Smooth muscle cell (in vitro differentiated cells): ENCODE results near the gene ATF1. TPM values are rescaled to one million over a fixed set of nuclear protein-coding genes. Genes with fewer than 3 reads are reported as not detected.
A peak's percentile ranks its signal among the peaks of the same experiment; 100 is the strongest.

Experiments
- DNase-seq: peaks from one replicate; lab custom pipeline; 2025; ENCODE audit not compliant: unreplicated experiment; lab: John Stamatoyannopoulos, UW
- H2AFZ ChIP-seq: fragments of 200-600 bp; sonication (generic); 2 replicates; pipeline ENCODE4 v1.6.0; 2016; ENCODE audit warnings: antibody characterized with exemption, low read depth, mild to moderate bottlenecking
- H3F3A ChIP-seq: fragments of 200-600 bp; sonication (generic); 2 replicates; pipeline ENCODE4 v1.6.0; 2017; ENCODE audit warnings: antibody characterized with exemption, low read depth
- H3K27ac ChIP-seq: fragments of 200-600 bp; sonication (generic); 2 replicates; pipeline ENCODE4 v1.5.1; 2016; ENCODE audit warnings: low read depth, mild to moderate bottlenecking
- H3K27me3 ChIP-seq: fragments of 200-600 bp; sonication (generic); 2 replicates; pipeline ENCODE4 v1.6.1; 2016; ENCODE audit warnings: low read depth, mild to moderate bottlenecking
- H3K36me3 ChIP-seq: fragments of 200-600 bp; sonication (generic); 2 replicates; pipeline ENCODE4 v1.5.1; 2016; ENCODE audit warnings: low read depth
- H3K4me1 ChIP-seq: fragments of 200-600 bp; sonication (generic); 2 replicates; pipeline ENCODE4 v1.5.1; 2016; ENCODE audit warnings: low read depth
- H3K4me2 ChIP-seq: fragments of 200-600 bp; sonication (generic); 2 replicates; pipeline ENCODE4 v1.6.0; 2016; ENCODE audit warnings: mild to moderate bottlenecking
- H3K4me3 ChIP-seq: fragments of 200-600 bp; sonication (generic); 2 replicates; pipeline ENCODE4 v1.5.1; 2016; ENCODE audit warnings: mild to moderate bottlenecking
- H3K79me2 ChIP-seq: fragments of 200-600 bp; sonication (generic); 2 replicates; pipeline ENCODE4 v1.6.0; 2016; ENCODE audit warnings: low read depth, mild to moderate bottlenecking
- H3K9ac ChIP-seq: fragments of 200-600 bp; sonication (generic); 2 replicates; pipeline ENCODE4 v1.6.0; 2016; ENCODE audit warnings: low read depth
- H3K9me3 ChIP-seq: fragments of 200-600 bp; sonication (generic); replicated peaks from 2 replicates; pipeline ENCODE4 v1.5.1; 2016; ENCODE audit warnings: low read depth
- H4K20me1 ChIP-seq: fragments of 200-600 bp; sonication (generic); 2 replicates; pipeline ENCODE4 v1.6.0; 2016; ENCODE audit warnings: low read depth
- WGBS: methylation state at CpG from one replicate; pipeline ENCODE4 v1.1.7; 2016; ENCODE audit warnings: low lambda C conversion rate; 5-methylcytosine and 5-hydroxymethylcytosine counted together
- polyA plus RNA-seq: library from polyadenylated mRNA; unstranded; fragments of >200 nt; fragmentation: Nextera tagmentation; extraction: Ambion mirVana; gene quantifications from 2 replicates; pipeline ENCODE4 v1.2.1, GENCODE V29; 2016
- total RNA-seq: library from RNA; depleted of rRNA; stranded (reverse); fragments of >200 nt; gene quantifications from 2 replicates; pipeline ENCODE4 v1.2.3, GENCODE V29; 2014
- TF ChIP-seq, protein P1 (sequence below): fragments of 200-600 bp; sonication (generic); IDR thresholded peaks from 2 replicates; pipeline ENCODE4 v1.5.1; 2017; ENCODE audit warnings: borderline replicate concordance, mild to moderate bottlenecking, antibody characterized with exemption; ENCODE audit not compliant: insufficient read depth, poor library complexity, severe bottlenecking

ATF1 gene
- total and polyA plus RNA-seq, 2 experiments from 2014 or later, result 20.7 to 28.4 TPM

DNA sequence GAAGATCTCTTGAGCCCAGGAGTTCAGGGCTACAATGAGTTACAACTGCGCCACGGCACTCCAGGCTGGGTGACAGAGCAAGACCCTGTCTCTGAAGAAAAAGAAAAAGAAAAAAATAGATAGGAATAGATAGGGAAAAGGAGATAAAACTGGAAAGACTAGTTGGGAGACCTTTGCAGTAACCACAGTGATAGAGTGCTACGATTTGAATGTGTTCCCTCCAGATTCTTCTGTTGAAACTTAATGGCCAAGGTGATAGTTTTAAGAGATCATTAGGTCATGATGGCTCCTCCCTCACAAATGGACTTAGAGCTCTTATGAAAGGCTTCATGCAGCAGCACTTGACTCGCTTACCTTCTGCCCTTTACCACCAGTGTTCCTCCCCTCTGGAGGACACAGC, 13.5 kb upstream of the ATF1 start:
- Histone ChIP-seq H3K36me3 (no peaks in the 10 kb centered on the region), H2AFZ (no peak overlapping the region), H3K79me2 (no peaks in the 10 kb centered on the region), H3K9ac (no peak overlapping the region), H3K27ac (peak overlapping the region; percentile 31), H3K4me3 (no peak overlapping the region), H3K4me2 (no peak overlapping the region), H3K4me1 (no peaks in the 10 kb centered on the region), H3F3A (peaks cover 14% of the 10 kb centered on the region), H4K20me1 (no peaks in the 10 kb centered on the region), H3K27me3 (no peaks in the 10 kb centered on the region), H3K9me3 (no peaks in the 10 kb centered on the region)
- TF ChIP-seq, protein P1, sequence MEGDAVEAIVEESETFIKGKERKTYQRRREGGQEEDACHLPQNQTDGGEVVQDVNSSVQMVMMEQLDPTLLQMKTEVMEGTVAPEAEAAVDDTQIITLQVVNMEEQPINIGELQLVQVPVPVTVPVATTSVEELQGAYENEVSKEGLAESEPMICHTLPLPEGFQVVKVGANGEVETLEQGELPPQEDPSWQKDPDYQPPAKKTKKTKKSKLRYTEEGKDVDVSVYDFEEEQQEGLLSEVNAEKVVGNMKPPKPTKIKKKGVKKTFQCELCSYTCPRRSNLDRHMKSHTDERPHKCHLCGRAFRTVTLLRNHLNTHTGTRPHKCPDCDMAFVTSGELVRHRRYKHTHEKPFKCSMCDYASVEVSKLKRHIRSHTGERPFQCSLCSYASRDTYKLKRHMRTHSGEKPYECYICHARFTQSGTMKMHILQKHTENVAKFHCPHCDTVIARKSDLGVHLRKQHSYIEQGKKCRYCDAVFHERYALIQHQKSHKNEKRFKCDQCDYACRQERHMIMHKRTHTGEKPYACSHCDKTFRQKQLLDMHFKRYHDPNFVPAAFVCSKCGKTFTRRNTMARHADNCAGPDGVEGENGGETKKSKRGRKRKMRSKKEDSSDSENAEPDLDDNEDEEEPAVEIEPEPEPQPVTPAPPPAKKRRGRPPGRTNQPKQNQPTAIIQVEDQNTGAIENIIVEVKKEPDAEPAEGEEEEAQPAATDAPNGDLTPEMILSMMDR, result no peak
- no peak for DNase-seq
- 66% methylated on average over 4 of the region's 4 CpGs for WGBS

DNA sequence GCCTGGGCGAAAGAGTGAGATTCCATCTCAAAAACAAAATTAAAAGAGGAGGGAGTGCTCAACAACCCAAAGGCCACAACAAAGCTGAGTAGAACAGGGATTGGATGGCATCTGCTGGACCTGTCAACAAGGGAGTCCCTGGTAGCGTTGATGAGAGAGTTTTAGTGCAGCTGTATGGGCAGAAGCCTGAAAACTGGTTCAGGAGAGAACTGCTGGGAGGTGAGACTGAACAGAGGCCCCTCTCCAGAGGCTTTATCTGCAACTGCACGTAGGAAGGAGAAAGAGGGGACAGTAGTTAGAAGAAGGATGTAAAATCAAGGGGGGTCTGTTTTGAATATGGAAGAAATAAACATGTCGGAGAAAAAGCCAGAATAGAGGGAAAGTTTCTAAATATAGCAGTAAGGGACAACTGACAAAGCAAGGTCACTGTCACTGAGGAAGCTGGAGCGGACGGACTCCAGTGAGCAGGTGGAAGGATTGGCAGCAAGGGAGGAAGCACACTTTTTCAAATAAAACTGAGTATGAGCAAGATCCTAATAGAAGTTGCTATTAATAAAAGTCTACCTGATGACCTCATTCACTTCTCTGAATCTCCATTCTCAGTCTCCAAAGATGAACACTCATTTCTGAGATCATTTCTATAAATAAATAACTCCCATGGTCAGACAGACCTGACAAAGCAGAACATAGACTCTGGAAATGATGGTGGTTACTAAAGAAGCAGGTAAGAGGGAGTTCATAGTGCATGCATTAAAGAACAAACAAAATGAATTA, 11.8 kb upstream of the ATF1 start:
- H3K27me3 ChIP-seq, result no peaks in the 10 kb centered on the region
- peaks cover 10% of the 10 kb centered on the region for H3F3A ChIP-seq
- DNase-seq, result no peak
- TF ChIP-seq, protein P1, result no peak
- H2AFZ ChIP-seq, result no peak overlapping the region
- H3K27ac ChIP-seq, result peak overlapping the region; percentile 13
- H3K9ac ChIP-seq, result no peak overlapping the region
- no peaks in the 10 kb centered on the region for H4K20me1 ChIP-seq
- H3K4me3 ChIP-seq, result no peak overlapping the region
- H3K36me3 ChIP-seq, result no peaks in the 10 kb centered on the region
- no peaks in the 10 kb centered on the region for H3K4me1 ChIP-seq
- no peak overlapping the region for H3K4me2 ChIP-seq
- H3K79me2 ChIP-seq, result no peaks in the 10 kb centered on the region
- 93% methylated on average over 6 of the region's 6 CpGs for WGBS
- H3K9me3 ChIP-seq, result no peaks in the 10 kb centered on the region

DNA sequence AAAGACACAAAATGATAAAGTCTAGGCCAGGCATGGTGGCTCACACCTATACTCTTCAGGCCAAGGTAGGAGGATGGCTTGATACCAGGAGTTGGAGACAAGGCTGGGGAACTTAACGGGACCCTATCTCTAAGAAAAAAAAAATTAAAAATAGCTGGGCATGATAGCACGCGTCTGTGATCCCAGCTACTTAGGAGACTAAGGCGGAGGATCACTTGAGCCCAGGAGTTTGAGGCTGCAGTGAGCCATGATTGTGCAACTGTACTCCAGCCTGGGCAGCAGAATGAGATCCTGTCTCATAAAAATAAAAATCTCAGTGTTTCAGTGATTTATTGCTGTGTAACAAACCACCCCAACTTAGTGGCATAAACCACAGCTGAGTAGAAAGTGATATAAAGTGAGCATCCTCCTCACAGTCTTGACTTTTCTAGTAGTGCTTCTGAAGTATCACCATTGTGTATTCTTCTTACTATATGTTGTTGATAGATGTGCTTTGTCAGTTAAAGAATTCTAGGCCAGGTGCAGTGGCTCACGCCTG, 10.6 kb upstream of the ATF1 start:
- Histone ChIP-seq H3K27me3 (no peaks in the 10 kb centered on the region), H3F3A (peaks cover 10% of the 10 kb centered on the region), H3K79me2 (no peaks in the 10 kb centered on the region), H3K9me3 (no peaks in the 10 kb centered on the region), H3K4me1 (no peaks in the 10 kb centered on the region), H3K36me3 (no peaks in the 10 kb centered on the region), H2AFZ (no peak overlapping the region), H3K27ac (no peak overlapping the region), H3K4me2 (no peak overlapping the region), H4K20me1 (no peaks in the 10 kb centered on the region), H3K9ac (no peak overlapping the region), H3K4me3 (no peak overlapping the region)
- WGBS, result 60% methylated on average over 5 of the region's 5 CpGs
- TF ChIP-seq, protein P1, result no peak
- DNase-seq, result no peak
